ENCODE data around the gene TMEM116. TPM values are rescaled to one million over a fixed set of nuclear protein-coding genes. Genes with fewer than 3 reads are reported as not detected.

The TMEM116 gene
- total RNA-seq, 1 donor from 2014 or later: 35.0 TPM

DNA sequence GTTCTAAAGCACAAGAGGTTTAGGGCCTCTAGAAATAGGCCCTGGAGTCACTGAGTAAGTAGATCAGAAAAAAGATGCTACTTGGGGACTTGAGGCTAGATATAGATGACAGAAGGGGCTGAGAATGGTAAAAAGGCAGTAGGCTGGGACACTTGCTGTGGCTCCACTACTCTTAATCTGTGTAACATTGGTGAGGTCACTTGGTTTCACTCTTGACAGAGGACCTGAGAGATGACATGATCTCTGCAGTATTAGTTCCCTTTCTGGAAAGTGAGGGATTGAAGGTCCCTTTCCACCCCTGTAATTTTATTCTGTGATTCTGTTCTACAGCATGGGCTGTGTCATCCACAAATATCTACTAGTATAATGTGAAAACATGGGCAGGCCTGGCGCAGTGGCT is 131.2 kb downstream of the TMEM116 start:
- H3K27me3 ChIP-seq (ENCODE audit: low read depth): no peaks in the 10 kb centered on the region
- no peaks in the 10 kb centered on the region for H3K4me1 ChIP-seq
- TF ChIP-seq, protein P1, sequence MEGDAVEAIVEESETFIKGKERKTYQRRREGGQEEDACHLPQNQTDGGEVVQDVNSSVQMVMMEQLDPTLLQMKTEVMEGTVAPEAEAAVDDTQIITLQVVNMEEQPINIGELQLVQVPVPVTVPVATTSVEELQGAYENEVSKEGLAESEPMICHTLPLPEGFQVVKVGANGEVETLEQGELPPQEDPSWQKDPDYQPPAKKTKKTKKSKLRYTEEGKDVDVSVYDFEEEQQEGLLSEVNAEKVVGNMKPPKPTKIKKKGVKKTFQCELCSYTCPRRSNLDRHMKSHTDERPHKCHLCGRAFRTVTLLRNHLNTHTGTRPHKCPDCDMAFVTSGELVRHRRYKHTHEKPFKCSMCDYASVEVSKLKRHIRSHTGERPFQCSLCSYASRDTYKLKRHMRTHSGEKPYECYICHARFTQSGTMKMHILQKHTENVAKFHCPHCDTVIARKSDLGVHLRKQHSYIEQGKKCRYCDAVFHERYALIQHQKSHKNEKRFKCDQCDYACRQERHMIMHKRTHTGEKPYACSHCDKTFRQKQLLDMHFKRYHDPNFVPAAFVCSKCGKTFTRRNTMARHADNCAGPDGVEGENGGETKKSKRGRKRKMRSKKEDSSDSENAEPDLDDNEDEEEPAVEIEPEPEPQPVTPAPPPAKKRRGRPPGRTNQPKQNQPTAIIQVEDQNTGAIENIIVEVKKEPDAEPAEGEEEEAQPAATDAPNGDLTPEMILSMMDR (IDR thresholded peaks at IDR 0.05; ENCODE audit: borderline replicate concordance): no peak
- no peak for DNase-seq
- peaks cover 94% of the 10 kb centered on the region for H3K36me3 ChIP-seq
- H3K4me3 ChIP-seq: no peak overlapping the region
- no peak overlapping the region for H3K27ac ChIP-seq (replicated peaks)
- no peaks in the 10 kb centered on the region for H3K9me3 ChIP-seq (replicated peaks)
- intact Hi-C loops (cut with micrococcal nuclease): no loop called here

Small RNAs within 50 kb of the gene (microRNA-seq; reads per million reads assigned to microRNA genes)
- not detected for gene MIR3657

Other genes with a start within 250 kb of the TMEM116 start
- gene ALDH2, start 246.2 kb downstream of the TMEM116 start, total RNA-seq: 381 TPM
- 26.2 TPM for gene MAPKAPK5, start 170.9 kb downstream of the TMEM116 start, total RNA-seq
- gene ERP29, start 261 bp upstream of the TMEM116 start, total RNA-seq: 49.3 TPM
- 13.7 TPM for gene NAA25, start 95.6 kb upstream of the TMEM116 start, total RNA-seq
- 19.8 TPM for gene TRAFD1, start 112.4 kb upstream of the TMEM116 start, total RNA-seq

Data from left ventricle myocardium inferior (tissue), 1 donor.